Glutamatergic neuron (in vitro differentiated cells): ENCODE data around the gene EFHD2. TPM values are rescaled to one million over a fixed set of nuclear protein-coding genes. Genes with fewer than 3 reads are reported as not detected.

Source experiments
- DNase-seq: peaks from one replicate; pipeline ENCODE4 v3.0.0; 2022
- H3K27ac Mint-ChIP-seq: one replicate; pipeline ENCODE4 v1.8.0; 2020; ENCODE audit warnings: mild to moderate bottlenecking, mixed read lengths, inconsistent platforms; ENCODE audit not compliant: unreplicated experiment
- H3K27me3 Mint-ChIP-seq: one replicate; pipeline ENCODE4 v1.8.0; 2020; ENCODE audit warnings: mild to moderate bottlenecking, moderate library complexity, mixed read lengths, inconsistent platforms; ENCODE audit not compliant: unreplicated experiment
- H3K36me3 Mint-ChIP-seq: one replicate; pipeline ENCODE4 v1.8.0; 2020; ENCODE audit warnings: mild to moderate bottlenecking, mixed read lengths, inconsistent platforms; ENCODE audit not compliant: unreplicated experiment
- H3K4me1 Mint-ChIP-seq: one replicate; pipeline ENCODE4 v1.8.0; 2020; ENCODE audit warnings: mild to moderate bottlenecking, low read depth, mixed read lengths, inconsistent platforms; ENCODE audit not compliant: unreplicated experiment
- H3K4me3 Mint-ChIP-seq: one replicate; pipeline ENCODE4 v1.8.0; 2020; ENCODE audit warnings: mild to moderate bottlenecking, mixed read lengths, inconsistent platforms; ENCODE audit not compliant: unreplicated experiment
- H3K9me3 Mint-ChIP-seq: one replicate; pipeline ENCODE4 v1.8.0; 2020; ENCODE audit warnings: mild to moderate bottlenecking, moderate library complexity, mixed read lengths, inconsistent platforms; ENCODE audit not compliant: unreplicated experiment
- total RNA-seq: library from RNA; stranded (reverse); fragmentation: NEBNext Ultra II Directional; extraction: Animal tissue kit (Norgen Biotek cat#: 25700); gene quantifications from one replicate; pipeline ENCODE4 v1.2.1, GENCODE V29; 2021; ENCODE audit not compliant: unreplicated experiment
- TF ChIP-seq, protein P1 (sequence below): fragments of 200-600 bp; sonication (generic); IDR thresholded peaks from one replicate; pipeline ENCODE4 v1.5.0; 2021; ENCODE audit not compliant: partially characterized antibody, unreplicated experiment

Gene EFHD2
- total RNA-seq, 1 donor from 2014 or later, result 2.6 TPM

DNA sequence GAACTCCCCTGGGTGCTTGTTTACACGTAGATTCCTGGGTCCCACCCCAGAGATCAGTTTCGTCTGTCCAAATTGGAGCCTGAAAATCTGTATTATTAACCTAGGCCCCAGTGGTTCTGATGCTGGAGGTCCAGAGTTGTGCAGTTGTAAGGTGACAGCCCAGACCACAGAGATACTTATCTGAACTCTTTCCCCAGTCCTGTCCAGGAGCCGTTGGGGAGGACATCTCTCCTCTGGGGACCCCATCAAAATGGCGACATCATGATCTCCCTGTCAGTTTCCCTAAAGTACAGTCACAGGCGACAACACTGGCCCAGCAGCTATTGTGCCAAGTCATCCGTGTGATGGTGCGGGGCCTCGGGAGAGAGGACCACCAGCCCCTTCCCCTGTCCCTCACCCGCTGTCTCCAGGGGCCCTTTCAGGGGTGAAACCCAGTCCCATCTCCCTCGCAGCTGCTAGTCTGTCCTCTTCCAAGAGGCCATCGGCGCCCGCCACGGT, 749 bp upstream of the EFHD2 start:
- peaks cover 18% of the 10 kb centered on the region for H3K27me3 Mint-ChIP-seq
- H3K36me3 Mint-ChIP-seq, result no peaks in the 10 kb centered on the region
- TF ChIP-seq, protein P1, sequence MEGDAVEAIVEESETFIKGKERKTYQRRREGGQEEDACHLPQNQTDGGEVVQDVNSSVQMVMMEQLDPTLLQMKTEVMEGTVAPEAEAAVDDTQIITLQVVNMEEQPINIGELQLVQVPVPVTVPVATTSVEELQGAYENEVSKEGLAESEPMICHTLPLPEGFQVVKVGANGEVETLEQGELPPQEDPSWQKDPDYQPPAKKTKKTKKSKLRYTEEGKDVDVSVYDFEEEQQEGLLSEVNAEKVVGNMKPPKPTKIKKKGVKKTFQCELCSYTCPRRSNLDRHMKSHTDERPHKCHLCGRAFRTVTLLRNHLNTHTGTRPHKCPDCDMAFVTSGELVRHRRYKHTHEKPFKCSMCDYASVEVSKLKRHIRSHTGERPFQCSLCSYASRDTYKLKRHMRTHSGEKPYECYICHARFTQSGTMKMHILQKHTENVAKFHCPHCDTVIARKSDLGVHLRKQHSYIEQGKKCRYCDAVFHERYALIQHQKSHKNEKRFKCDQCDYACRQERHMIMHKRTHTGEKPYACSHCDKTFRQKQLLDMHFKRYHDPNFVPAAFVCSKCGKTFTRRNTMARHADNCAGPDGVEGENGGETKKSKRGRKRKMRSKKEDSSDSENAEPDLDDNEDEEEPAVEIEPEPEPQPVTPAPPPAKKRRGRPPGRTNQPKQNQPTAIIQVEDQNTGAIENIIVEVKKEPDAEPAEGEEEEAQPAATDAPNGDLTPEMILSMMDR, result no peak
- H3K4me3 Mint-ChIP-seq, result peak overlapping the region; percentile 86
- peaks cover 8% of the 10 kb centered on the region for H3K4me1 Mint-ChIP-seq
- no peak overlapping the region for H3K27ac Mint-ChIP-seq
- no peak for DNase-seq
- peaks cover 7% of the 10 kb centered on the region for H3K9me3 Mint-ChIP-seq

DNA sequence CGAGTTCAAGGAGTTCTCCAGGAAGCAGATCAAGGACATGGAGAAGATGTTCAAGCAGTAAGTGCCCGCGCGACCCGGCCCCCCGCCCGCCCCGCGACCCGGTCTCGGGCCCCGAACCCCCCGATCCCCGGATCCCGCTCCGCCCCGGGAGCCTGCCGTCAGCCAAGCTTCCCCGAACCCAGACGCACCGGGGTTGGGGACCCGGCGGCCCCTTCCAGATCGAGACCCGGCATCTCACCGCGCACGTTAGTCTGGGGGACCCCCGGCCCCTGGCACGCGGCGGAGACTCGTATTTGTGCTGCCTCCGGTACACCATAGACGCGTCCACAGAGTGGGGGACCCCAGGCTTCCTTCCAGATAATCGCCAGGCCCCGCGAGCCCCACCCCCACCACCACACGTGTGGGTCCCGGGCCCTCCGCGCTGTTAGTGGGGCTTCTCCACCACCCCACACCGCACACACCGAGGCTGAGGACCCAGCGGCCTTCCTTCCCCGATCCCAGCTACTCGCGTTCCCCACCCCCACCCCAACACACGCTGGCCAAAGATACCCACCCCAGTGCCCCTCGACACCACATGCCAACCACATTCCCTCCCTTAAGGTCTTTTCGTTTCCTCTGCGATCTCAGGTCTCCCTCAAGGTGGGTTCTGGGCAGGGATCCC, 665 bp downstream of the EFHD2 start:
- DNase-seq, result no peak
- TF ChIP-seq, protein P1, result no peak
- Mint-ChIP-seq H3K27ac (no peak overlapping the region), H3K36me3 (no peaks in the 10 kb centered on the region), H3K4me1 (peaks cover 8% of the 10 kb centered on the region), H3K27me3 (peaks cover 18% of the 10 kb centered on the region), H3K4me3 (peak overlapping the region; percentile 80), H3K9me3 (peaks cover 7% of the 10 kb centered on the region)

DNA sequence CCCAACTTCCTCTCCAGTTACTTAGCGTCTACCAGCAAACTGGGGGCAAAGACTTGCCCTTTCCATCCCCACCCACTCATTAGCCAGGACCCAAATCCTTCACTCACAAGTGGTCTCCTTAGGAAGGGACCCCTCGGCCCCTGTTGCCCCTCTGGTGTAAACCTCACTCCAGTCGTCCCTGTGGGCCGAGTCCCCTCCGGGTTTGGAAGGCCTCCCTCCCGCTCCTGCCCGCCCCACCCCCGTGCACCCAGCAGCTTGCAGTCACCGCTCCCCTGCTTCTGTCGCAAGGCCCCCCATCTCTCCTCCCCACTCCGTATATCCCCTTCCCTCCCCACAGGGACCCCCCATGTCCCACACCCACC, 1.2 kb downstream of the EFHD2 start:
- H3K27me3 Mint-ChIP-seq, result peaks cover 18% of the 10 kb centered on the region
- H3K27ac Mint-ChIP-seq, result no peak overlapping the region
- peak overlapping the region; percentile 80 for H3K4me3 Mint-ChIP-seq
- TF ChIP-seq, protein P1, result no peak
- H3K36me3 Mint-ChIP-seq, result no peaks in the 10 kb centered on the region
- DNase-seq, result no peak
- H3K4me1 Mint-ChIP-seq, result peaks cover 8% of the 10 kb centered on the region
- H3K9me3 Mint-ChIP-seq, result peaks cover 7% of the 10 kb centered on the region

DNA sequence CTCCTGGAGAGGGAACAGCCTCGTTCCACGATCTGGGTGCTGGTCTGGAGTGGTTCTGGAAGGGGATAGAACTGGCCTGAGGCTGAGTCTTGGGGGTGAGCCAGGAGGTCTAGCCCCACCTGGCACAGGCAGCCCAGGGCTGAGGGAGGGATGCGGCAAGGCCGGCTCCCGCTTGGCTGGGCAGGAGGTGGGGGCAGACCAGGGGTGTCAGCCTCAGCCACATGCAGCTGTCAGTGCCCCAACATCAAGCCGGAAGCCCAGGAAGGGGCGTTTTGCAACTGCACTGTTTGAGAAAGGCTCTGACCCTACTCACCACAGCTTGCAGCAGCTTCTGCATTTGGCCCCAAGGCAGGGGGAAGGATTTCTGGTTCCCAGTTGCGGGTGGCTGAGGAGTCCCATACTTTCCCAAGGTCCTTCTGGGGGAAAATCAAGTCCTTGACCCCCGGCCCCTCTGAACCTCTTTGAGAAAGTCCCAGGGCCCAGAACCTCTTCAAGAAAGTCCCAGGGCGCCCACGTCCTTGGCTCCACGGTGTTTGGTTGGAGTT, 2.0 kb downstream of the EFHD2 start:
- Mint-ChIP-seq H3K9me3 (peaks cover 6% of the 10 kb centered on the region), H3K4me3 (no peak overlapping the region), H3K27ac (no peak overlapping the region), H3K4me1 (peaks cover 8% of the 10 kb centered on the region), H3K36me3 (no peaks in the 10 kb centered on the region), H3K27me3 (peaks cover 20% of the 10 kb centered on the region)
- TF ChIP-seq, protein P1, result no peak
- DNase-seq, result no peak

GRCh38 chr1:15412175-15412800, 2.6 kb downstream of the EFHD2 start:
- DNase-seq, result no peak
- Mint-ChIP-seq H3K36me3 (no peaks in the 10 kb centered on the region), H3K9me3 (peaks cover 2% of the 10 kb centered on the region), H3K27me3 (peaks cover 17% of the 10 kb centered on the region), H3K4me3 (no peak overlapping the region), H3K4me1 (peaks cover 8% of the 10 kb centered on the region), H3K27ac (no peak overlapping the region)
- TF ChIP-seq, protein P1, result no peak
